SU-DHL-6 (cell line): ENCODE results near the gene PPP6R3.
"Not testable (repeated sequence)": the region's sequence is repeated elsewhere in the genome, so short reads cannot be mapped to it uniquely, and the experiment has no call there.

Source experiments
- EZH2phosphoT487 ChIP-seq: fragments of 200-600 bp; sonication (generic), shearing (Covaris generic); conservative IDR thresholded peaks from 2 replicates; pipeline ENCODE4 v1.6.1; 2018; ENCODE audit warnings: mild to moderate bottlenecking, antibody characterized with exemption, low read length, moderate library complexity, mixed read lengths
- TF ChIP-seq, protein P1 (sequence below): fragments of 200-600 bp; sonication (generic); IDR thresholded peaks from one replicate; pipeline ENCODE4 v1.5.1; 2017; ENCODE audit warnings: antibody characterized with exemption, mild to moderate bottlenecking, low read length, moderate library complexity; ENCODE audit not compliant: insufficient read depth, poor library complexity, severe bottlenecking

DNA sequence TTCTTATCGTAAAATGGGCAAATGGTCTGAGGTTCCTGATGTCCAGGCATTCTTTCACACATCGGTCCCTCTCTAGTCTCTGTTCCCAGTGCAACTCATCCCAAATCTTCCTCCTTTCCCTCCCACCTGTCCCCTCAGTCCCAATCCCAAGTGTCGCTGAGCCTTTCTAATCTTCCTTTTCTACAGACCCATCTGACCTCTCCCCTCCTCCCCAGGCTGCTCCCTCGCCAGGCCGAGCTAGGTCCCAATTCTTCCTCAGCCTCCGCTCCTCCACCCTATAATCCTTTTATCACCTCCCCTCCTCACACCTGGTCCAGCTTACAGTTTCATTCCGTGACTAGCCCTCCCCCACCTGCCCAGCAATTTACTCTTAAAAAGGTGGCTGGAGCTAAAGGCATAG is 174.6 kb downstream of the PPP6R3 start:
- TF ChIP-seq, protein P1, sequence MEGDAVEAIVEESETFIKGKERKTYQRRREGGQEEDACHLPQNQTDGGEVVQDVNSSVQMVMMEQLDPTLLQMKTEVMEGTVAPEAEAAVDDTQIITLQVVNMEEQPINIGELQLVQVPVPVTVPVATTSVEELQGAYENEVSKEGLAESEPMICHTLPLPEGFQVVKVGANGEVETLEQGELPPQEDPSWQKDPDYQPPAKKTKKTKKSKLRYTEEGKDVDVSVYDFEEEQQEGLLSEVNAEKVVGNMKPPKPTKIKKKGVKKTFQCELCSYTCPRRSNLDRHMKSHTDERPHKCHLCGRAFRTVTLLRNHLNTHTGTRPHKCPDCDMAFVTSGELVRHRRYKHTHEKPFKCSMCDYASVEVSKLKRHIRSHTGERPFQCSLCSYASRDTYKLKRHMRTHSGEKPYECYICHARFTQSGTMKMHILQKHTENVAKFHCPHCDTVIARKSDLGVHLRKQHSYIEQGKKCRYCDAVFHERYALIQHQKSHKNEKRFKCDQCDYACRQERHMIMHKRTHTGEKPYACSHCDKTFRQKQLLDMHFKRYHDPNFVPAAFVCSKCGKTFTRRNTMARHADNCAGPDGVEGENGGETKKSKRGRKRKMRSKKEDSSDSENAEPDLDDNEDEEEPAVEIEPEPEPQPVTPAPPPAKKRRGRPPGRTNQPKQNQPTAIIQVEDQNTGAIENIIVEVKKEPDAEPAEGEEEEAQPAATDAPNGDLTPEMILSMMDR = not testable (repeated sequence)
- TF ChIP-seq EZH2phosphoT487 = not testable (repeated sequence)
